NCI-H2029 treated with DMSO at 0.1 percent for 48 hours (cell line): ENCODE results near the gene SNX17.
A peak's percentile ranks its signal among the peaks of the same experiment; 100 is the strongest.

Experiments used
- DNase-seq: peaks from one replicate; lab custom pipeline; 2025; lab: John Stamatoyannopoulos, UW

SNX17 gene

DNA sequence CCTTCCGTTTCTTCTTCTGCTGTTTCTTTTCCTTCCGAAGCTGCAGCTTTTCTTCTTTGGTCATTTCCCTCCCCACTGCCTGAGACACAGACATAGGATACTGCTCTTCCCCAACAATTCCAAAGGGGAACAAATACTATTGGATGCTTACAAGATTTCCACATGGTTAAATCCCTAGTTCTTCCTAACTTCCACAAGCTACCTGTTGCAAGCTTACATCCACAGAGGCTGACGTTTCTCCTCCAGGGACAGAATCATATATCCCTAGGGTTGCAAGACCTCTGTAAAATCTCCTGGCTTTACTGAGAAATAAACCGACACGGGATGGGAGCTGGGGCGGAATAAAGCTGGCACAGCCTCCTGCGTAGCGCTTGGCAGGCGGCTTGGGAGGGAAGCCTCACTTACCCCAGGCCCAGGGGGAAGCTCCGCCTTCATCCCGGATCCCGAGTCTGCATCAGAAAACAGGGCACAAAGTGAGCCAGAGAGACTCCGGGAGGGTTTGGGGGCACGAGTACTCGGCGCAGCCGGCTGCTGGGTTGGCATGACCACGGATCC, 868 bp upstream of the SNX17 start:
- no peak for DNase-seq

DNA sequence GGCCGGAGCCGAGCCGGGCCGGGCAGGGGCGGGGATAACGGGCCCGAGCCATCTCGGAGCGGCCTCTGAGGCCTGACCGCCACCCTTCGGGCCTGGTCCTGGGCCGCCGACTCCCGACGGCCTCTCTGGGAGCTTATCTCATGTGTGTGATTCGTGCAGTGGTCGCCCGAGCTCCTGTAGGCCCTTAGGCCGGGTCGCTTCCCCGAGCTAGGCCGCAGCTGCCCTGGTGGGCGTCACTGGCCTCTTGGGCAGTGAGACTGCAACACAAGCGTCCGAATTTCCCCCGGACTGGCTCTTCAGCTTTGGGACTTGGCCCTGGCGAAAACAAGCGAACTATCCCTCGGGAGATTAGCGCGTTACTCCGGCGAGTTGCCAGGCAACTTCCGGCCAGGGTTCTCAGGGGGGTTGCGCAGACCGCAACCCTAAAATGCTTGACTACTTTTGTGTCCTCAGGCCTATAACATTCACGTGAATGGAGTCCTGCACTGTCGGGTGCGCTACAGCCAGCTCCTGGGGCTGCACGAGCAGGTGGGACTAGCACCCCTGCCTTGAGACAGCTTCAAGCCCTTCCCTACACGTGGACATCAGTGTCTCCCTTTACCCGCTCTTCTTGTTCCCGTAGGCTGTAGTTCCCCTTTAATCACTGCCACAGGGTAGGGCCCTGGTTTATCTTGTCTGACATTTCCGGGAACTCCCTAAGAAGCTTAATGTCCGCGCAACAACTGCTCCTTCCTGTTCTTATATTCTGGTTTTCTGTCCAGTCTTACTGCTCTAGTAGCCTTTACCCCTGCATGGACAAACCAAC, 602 bp downstream of the SNX17 start:
- no peak for DNase-seq

- no peak for DNase-seq
Measured at GRCh38 chr2:27372937-27373336, 2.5 kb downstream of the SNX17 start.

DNA sequence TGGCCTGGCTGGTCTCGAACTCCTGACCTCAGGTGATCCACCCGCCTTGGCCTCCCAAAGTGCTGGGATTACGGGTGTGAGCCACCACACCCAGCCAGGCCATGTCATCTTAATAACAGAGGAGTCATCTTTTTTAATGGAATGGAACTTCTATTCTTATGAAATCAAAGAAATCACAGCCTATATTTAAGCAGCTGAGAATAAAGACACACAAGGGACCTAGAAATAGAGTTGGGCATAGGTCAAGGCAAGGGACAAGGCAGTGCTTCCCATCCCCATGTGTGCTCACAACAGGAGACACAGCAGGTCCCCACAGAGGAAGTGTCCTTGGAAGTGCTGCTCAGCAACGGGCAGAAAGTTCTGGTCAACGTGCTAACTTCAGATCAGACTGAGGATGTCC, 3.2 kb downstream of the SNX17 start:
- no peak for DNase-seq

DNA sequence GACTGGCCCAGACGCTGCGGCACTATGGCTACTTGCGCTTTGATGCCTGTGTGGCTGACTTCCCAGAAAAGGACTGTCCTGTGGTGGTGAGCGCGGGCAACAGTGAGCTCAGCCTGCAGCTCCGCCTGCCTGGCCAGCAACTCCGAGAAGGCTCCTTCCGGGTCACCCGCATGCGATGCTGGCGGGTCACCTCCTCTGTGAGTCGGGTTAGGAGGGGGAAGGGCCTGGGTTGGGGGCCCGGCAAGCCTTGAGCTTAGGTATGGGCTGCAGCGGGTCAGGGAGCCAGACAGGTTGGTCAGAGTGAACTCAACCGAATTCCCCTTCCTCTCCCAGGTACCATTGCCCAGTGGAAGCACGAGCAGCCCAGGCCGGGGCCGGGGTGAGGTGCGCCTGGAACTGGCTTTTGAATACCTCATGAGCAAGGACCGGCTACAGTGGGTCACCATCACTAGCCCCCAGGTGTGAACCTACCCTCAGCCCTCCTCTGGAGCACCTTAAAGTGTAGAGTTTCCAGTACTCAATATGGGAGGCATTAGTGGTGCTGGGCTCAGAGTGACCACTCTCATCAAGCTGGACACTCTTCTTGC, 5.2 kb downstream of the SNX17 start:
- DNase-seq, result no peak

DNA sequence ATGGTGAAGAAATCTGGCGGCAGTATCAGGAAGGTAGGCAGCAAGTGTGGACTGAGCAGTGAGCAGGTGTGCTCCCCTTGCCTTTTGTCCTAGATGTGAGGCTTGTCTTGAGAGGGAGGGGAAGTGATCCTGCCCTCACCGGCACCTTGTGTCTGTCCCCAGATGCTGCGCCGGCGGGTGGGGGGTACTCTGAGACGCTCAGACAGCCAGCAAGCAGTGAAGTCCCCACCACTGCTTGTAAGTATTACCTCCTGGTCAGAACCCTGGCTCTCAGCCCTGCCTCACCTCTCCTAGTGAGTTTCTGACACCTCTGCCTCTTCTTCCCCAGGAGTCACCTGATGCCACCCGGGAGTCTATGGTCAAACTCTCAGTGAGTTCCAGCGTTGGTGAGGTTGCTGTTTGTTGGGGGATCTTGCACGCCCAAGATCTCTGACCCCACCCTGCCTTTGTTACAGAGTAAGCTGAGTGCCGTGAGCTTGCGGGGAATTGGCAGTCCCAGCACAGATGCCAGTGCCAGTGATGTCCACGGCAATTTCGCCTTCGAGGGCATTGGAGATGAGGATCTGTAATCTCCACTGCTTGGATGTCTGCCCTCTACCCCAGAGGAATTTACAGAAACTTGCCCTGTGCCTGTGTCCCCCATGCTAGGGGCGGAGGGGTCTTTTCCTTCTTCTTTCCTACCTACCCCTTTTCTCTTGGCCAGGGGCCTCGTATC, 5.9 kb downstream of the SNX17 start:
- DNase-seq, result no peak

DNA sequence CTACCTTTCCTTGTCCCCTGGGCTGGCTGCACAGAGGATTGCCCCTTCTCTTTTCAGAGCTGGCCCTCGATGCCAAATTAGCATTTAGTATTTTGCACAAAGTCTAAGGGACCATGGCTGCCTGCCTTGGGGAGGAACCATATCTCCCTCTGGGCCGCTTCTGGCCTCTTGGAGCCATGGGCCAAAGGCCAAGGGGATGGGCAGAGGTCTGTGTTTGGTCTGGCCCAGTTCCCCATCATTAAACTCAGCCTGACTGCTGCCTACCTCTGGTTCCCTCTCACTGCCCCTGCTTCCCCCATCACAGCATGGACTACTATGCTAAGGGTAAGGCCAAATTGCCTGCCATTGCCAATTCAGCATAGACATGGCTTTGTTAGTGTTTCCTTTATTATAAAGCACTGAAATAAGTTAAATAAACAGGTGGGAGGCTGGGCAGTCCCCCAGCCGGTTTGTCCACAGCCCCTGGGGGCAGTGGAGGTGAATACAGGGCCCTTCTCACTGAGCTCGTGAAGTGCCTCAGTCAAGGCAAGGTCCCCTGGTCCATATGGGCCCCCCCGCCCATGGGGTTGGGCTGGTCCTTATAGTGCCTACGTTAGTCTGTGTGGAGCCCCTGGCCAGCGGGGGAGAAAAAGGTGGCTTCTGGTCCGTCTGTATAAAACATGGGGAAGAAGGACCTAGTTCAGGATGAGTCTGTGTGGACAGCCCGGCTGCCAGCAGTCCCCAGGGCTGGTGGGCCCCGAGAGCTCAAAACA, 6.6 kb downstream of the SNX17 start:
- no peak for DNase-seq

GRCh38 chr2:27377618-27378095, 7.2 kb downstream of the SNX17 start:
- DNase-seq, result no peak

- DNase-seq, result no peak
Measured at GRCh38 chr2:27378096-27378808, 7.8 kb downstream of the SNX17 start.

DNA sequence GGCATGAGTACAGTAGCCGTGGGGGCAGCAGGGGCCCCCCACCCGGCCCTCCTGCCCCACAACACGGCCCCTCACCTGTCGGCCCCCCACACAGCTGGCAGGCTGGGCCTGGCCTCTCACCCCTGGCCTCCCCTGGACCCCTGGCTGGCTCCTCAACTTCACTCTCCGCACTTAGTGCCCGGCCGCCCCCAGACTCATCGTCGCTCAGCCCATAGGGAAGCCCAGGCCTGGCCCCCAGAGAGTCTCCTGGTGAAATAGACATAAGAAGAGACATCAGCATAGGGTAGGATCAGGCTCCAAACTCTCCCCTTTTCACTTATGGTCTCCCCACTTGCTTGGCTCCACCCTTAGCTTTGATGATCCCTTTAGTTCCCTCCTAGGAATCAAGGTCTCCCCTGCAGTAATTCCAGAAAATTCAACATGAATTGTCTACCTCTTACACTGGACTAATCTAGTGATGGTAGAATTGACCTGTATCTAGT, 8.4 kb downstream of the SNX17 start:
- no peak for DNase-seq

DNA sequence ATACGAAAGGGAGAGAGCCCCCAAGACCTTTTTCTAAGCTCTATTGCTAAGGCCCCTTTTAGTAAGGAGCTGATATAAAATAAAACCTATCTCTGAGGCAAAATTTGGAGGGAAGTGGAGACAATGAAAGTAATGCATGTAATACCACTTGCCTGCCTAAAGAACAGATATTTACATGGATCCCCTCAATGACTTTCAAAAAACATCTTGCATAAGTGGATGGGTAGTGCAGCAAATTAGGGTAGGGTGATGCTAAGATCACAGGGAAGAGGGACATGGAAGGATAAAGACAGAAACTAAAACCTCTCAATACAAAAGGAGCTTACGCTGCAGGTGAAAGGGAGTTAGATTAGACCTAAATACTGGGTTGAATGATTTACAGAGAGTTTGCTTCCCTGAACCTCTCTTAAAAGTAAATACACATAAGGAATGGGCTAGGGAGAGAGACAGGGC, 9.0 kb downstream of the SNX17 start:
- no peak for DNase-seq

- DNase-seq, result no peak
Measured at GRCh38 chr2:27379836-27380625, 9.6 kb downstream of the SNX17 start.

DNA sequence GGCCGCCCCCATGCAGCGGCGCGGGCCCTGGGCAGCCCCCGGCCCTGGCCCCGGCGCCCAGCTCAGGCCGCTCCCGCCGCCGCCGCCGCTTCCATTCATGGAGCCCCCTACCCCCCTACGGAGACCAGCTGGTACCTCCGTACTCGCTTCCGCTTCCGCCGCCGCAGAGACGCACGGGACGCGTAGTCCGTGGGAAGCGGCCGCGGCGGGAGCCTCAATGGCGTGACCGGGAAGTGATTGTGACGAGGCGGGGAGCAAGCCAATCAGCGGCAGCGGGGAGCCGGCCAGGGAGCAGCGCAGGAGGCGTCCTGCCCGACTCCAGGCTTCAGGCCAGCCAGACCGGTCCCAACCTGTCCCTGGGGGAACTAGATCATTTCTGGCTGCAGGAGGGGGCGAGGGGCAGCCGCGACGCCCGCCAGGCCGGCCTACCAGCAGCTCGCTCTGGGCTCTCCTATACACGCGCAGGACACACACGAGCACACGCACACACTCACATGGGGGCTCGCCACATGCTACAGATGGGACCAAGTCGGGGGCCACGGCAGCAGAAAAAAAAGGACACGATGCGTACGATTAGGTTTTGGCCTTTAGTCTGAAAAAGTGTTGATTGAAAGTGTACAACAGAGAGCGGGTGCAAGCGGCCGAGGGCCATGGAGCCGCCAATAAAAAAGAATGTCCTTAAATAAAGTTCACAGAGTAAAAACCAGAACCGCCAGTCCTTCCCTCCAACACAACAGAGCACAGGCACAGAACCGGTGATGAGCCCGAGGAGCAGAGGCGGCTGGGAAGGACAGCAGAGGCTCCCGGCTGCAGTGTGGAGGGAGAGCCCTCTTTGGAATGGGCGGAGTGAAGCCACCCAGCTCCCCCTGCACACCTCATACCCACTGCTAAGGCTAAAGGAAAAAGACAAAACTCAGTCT, 10.5 kb downstream of the SNX17 start, which contains the start of gene ZNF513:
Gene ZNF513, minus strand, starts transcription at position 109 of the 920 bp plus-strand sequence. CDS start 208 bp downstream, outside the sequence.
- peak; percentile 65 for DNase-seq

DNA sequence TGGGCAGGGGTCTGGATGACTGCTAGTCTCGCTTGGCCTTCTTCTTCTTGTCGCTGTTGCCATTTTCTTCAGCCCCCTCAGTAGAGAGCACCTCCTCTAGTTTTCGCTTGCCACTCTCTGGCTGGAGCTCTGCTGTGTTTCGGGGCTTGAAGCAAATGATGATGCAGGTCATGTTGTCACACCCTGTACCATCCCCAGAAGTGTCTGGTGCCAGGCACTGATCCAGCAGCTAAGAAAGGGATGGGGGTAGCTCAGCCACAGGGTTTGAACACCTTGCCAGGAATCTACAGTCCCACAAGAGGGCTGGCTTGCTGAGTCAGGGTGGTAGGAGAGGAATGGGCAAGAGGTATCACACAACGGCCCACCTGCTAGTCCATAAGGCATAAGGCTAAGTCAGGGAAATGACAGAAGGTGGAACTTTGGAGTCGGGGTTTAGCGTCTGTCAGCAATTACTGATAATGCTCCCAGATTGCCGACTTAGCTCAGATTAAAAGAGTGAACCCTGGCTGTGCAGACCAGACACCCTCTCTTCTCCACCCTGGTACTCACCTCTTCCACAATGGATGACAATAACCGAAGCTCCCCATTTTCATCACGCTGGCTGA, 11.3 kb downstream of the SNX17 start:
- DNase-seq, result no peak

DNA sequence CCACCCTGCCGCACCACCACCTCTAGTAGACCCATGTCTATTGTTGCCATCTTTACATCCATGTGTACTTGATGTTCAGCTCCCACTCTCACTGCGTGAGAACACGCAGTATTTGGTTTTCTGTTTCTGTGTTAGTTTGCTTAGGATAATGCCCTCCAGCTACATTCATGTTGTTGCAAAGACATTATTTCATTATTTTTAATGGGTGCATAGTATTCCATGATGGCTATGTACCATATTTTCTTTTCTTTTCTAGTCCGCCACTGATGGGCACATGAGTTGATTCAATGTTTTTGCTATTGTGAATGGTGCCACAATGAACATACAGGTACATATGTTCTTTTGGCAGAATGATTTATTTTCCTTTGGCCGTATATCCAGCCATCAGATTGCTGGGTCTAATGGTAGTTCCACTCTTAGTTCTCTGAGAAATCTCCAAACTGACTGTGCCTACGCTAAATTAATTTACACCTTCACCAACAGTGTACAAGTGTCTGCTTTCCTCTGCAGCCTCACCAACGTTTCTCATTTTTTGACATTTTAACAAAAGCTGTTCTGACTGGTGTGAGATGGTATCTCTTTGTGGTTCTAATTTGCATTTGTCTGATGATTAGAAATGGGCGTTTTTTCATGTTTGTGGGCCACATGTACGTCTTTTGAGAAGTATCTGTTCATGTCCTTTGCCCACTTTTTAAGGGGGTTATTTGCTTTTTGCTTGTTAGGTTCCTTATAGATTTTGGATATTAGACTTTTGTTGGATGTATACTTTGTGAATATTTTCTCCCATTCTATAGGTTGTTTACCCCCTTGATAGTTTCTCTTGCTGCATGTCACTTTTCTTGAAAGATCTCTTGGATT, 20.6 kb downstream of the SNX17 start:
- no peak for DNase-seq

- no peak for DNase-seq
Measured at GRCh38 chr2:27393225-27393624, 22.8 kb downstream of the SNX17 start.

DNA sequence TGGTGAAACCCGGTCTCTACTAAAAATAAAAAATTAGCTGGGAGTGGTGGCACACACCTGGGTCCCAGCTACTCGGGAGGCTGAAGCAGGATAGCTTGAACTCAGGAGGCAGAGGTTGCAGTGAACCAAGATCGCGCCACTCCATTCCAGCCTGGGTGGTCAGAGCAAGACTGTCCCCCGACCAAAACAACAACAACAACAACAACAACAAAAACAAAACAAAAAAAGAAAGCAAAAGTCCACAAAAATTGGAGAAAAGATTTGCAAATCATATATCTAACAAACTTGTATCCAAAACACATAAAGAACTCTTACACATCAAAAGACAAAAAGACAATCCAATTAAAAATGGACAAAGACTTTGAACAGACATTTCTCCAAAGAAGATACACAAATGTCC, 28.5 kb downstream of the SNX17 start:
- no peak for DNase-seq
